GM19193 (cell line): ENCODE results near the gene GMPPA.
A peak's percentile ranks its signal among the peaks of the same experiment; 100 is the strongest.

Experiments used
- POLR2A ChIP-seq: IDR thresholded peaks from 4 replicates; pipeline ENCODE4 v1.6.1; 2011; ENCODE audit not compliant: insufficient read depth, insufficient read length; ENCODE audit errors: extremely low read depth

Gene GMPPA

DNA sequence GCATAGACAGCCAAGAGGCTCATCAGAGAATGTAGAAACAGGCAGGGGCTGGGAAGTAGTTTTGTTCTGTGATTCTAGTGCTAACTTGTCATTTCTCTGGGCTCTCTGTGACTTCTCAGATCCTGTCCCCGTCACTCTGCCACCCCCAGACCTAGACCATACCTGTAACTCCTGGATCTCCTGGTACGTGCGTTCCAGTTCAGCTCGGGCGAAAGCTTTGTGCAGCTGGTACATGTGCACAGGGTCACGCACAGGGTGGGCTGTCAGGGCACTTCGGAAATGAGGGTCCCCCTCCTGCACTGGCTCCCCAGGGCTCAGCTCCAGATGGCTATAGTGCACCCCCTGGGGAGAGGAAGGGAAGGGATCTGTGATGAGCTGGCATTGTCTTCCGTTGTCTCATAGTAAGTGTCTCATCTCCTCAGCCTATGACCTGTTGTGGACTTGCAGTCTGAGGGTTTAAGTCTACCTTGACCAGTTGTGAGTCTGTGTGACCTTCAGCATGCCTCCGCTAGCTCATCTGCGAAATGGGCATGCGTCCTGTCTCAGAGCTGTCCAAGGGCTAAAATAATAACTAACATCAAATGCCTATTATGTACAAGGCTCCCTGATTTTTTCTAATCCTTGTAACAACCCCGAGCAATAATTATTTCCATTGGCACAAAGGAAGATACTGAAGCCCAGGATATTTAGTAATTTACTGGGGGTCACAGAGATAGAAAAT, 42.3 kb downstream of the GMPPA start:
- no peak for TF ChIP-seq POLR2A

DNA sequence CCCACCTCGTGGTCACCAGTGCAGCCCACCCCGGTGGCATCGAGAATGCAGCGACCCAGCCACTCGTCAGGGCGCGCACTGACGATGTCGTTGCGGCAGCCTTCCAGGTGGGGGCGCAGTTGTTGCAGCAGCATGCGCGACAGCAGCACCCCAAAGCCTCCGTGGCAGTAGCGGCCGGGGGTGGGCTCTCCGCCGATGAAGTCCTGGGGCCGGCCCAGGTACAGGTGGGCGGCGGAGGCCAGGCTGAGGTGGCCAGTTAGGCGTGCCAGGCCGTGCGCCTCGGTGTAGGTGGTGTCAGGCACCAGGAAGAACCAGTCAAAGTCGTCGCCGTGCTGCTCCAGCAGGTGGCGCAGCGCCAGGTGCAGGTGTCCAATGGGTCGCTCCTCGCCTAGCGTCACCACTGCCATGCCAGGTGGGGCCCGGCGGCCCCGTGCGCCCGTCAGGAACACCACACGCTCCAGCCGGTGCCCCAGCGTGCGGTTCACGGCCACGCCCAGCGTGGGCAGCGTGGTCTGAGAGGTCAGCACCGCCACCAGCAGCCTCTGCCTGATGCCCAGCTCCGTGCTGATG, 43.0 kb downstream of the GMPPA start:
- no peak for TF ChIP-seq POLR2A

DNA sequence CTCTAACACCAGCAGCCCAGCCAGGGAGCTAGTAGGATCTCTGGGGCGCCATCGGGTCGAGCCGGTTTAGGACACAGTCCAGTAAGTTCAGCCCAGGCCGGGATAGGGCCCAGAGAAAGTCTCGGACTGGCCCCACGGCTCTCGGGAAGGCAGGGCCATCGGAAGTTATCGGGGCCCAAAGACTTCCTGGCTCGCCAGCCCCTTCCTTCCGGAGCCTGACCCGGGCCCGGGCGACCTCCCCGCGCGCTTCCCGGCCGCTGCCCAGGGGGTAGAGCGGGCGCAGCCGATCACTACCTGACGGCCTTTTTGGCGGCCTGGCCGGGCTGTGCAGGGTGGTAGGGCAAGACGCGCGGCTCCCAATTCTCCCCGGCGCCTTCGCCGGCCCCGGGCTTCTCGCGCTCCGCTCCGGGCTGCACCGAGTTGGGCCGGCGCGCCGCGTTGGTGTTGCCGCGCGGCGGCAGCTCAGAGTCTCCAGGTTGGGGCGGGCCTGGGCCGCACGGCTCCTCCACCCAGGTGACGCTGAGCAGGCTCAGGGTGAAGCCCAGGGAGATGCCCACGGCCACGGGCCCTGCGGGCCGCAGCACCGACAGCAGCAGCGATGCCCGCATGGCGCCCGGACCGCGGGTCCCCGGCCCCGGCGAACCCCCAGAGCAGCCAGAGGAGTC, 44.4 kb downstream of the GMPPA start:
- TF ChIP-seq POLR2A: no peak

- TF ChIP-seq POLR2A: peak; percentile 35
These were observed 45.1 kb downstream of the GMPPA start, which contains the start of the genes CHPF and TMEM198 for GRCh38 chr2:219543596-219544358. Gene CHPF (minus strand): TSS chr2:219543809. CDS start chr2:219543538, 271 bp downstream. Gene TMEM198 (plus strand): TSS chr2:219544028. CDS start chr2:219544728, 700 bp downstream.

GRCh38 chr2:219544567-219544966, 45.9 kb downstream of the GMPPA start:
- TF ChIP-seq POLR2A: no peak

GRCh38 chr2:219545295-219545942, 46.7 kb downstream of the GMPPA start:
- no peak for TF ChIP-seq POLR2A

DNA sequence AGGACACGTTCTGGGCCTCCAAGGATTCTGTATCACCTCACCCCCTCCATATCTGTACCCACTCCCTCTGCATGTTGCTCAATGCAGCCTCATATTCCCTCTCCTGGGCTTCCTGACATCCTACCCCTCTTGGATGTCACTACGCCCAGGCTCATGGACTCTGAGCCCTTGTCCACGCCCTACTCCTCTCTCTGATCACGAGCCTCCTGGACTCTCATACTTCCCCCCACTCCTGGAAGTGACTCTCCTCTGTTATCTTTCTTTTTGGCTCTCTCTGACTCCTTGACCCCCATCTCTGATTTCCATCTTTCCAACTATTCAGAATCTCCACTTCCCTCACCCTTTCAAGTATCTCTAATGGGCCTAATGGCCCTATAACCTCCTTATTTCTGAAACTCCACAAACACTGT, 47.3 kb downstream of the GMPPA start:
- no peak for TF ChIP-seq POLR2A

- no peak for TF ChIP-seq POLR2A
These were observed 48.9 kb downstream of the GMPPA start for GRCh38 chr2:219547621-219548020.

DNA sequence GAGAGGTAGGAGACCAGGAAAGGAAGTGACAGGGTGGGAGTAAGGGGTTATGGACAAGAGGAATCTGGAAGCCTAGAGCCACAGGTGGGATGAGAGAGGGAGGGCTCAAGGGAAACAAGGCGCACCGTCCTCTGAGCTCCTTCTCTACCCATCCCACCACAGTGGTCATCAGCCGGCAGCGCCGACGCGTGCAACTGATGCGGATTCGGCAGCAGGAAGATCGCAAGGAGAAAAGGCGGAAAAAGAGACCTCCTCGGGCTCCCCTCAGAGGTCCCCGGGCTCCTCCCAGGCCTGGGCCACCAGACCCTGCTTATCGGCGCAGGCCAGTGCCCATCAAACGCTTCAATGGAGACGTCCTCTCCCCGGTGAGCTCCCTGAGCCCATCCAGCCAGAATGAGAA, 50.3 kb downstream of the GMPPA start:
- no peak for TF ChIP-seq POLR2A

GRCh38 chr2:219549619-219550018, 50.9 kb downstream of the GMPPA start:
- TF ChIP-seq POLR2A: no peak

DNA sequence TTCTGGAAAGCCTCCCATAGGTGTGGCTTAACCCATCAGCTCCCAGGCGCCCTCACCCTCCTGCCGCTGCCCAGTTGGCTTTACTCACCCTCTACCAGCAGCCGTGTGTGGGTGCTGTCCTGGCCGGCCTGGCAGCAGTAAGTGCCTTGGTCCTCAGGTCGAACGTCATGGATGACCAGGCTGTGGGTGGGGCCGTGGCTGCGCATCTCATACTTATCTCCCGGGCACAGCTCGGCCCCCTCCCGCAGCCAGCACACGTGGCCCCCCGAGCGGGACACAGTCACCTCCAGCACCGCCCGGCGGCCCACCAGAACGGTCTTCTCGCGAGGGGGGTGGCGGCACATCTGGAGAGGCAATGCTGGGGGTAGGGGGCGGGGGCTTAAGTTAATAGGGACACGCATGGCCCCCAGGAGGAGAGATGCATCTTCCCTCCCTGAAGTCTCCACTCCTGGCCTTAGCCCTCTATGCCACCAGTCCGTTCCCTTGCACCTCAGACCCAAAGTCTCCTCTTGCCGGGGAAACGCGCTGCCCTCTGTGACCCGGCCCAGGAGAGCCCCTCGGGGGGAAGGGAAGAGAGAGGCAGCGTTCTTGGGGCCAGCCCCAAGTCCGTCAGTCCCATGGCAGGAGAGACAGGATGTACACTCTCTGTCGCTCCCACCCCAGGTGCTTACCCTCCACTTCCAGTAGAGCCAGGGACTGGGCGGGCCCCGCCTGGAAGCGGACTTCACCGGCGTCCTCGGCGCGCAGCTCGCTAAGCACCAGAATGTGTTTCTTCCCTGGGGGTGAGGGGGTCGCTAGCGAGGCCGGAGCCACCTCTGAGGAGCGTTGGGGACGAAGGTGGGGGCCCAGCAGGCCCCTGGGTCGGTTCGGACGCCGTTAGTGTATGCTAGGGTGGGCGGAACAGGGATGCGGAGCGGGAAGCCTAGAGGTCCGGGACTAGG, 53.0 kb downstream of the GMPPA start:
- TF ChIP-seq POLR2A: no peak

- no peak for TF ChIP-seq POLR2A
These were observed 53.9 kb downstream of the GMPPA start for GRCh38 chr2:219552382-219553167.

DNA sequence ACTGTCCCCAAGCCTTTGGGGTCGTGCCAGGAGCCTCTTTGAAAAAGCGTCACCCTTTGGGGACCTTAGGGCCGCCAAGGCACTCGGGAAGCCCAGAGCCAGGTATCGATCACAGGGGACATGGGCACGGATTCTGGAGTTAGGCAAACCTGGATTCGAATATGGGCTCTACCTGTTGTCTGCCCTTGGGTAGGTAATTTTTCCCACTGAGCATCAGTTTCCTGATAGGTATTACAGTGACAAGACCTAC, 54.4 kb downstream of the GMPPA start:
- no peak for TF ChIP-seq POLR2A
